Naive thymus-derived CD8-positive, alpha-beta T cell (primary cell): ENCODE data around the gene ITGB2. TPM values are rescaled to one million over a fixed set of nuclear protein-coding genes. Genes with fewer than 3 reads are reported as not detected.
A peak's percentile ranks its signal among the peaks of the same experiment; 100 is the strongest.
"Not testable (repeated sequence)": the region's sequence is repeated elsewhere in the genome, so short reads cannot be mapped to it uniquely, and the experiment has no call there.

Source experiments
- ATAC-seq, 2 donors: fragments of 150-1000 bp; cut with Tn5 transposase in 1 of 2; sonication (Bioruptor Pico), chemical (Tn5 transposase) in 1 of 2; 1 replicate in 1 of 2; 2 replicates in 1 of 2; pipeline ENCODE4 v1.10.0; 2021; ENCODE audit warnings: mild to moderate bottlenecking in 2 of 2, moderate library complexity in 2 of 2
- POLR2A ChIA-PET: fragments of 350-600 bp; sonication (Branson Sonifier 250); formaldehyde crosslinking; loops from one replicate; lab custom pipeline; 2021; ENCODE audit warnings: antibody characterized with exemption; lab: Charles Lee
- DNase-seq, 10 donors: peaks; one replicate each; pipeline versions ENCODE4 v3.0.0 to v3.0.0-alpha.2; 2020 to 2022
- H3K27ac Mint-ChIP-seq, 10 donors: one replicate each; pipeline ENCODE4 v1.8.0; 2020 to 2022; ENCODE audit warnings: mild to moderate bottlenecking in 10 of 10, mixed read lengths in 10 of 10, moderate library complexity in 4 of 10, inconsistent platforms in 1 of 10
- H3K27me3 Mint-ChIP-seq, 5 donors: one replicate each; pipeline ENCODE4 v1.8.0; 2021 to 2022; ENCODE audit warnings: mixed read lengths in 5 of 5
- H3K36me3 Mint-ChIP-seq, 3 donors: one replicate each; pipeline ENCODE4 v1.8.0; 2020 to 2022; ENCODE audit warnings: mixed read lengths in 3 of 3, mild to moderate bottlenecking in 2 of 3, inconsistent platforms in 1 of 3
- H3K4me1 Mint-ChIP-seq, 4 donors: one replicate each; pipeline ENCODE4 v1.8.0; 2021 to 2022; ENCODE audit warnings: mixed read lengths in 4 of 4
- H3K4me3 Mint-ChIP-seq, 10 donors: one replicate each; pipeline ENCODE4 v1.8.0; 2020 to 2022; ENCODE audit warnings: mild to moderate bottlenecking in 10 of 10, mixed read lengths in 10 of 10, moderate library complexity in 6 of 10, inconsistent platforms in 1 of 10
- H3K9me3 Mint-ChIP-seq, 9 donors: one replicate each; pipeline ENCODE4 v1.8.0; 2020 to 2022; ENCODE audit warnings: mixed read lengths in 9 of 9, mild to moderate bottlenecking in 3 of 9, inconsistent platforms in 1 of 9, moderate library complexity in 1 of 9
- polyA plus RNA-seq, 3 donors: library from polyadenylated mRNA; unstranded; fragments of 300-500 nt; fragmentation: Illumina TruSeq; gene quantifications; one replicate each; pipeline ENCODE4 v1.2.3, GENCODE V29; 2021
- total RNA-seq, 8 experiments: library from RNA in 2 of 8; stranded (reverse) in 2 of 8; gene quantifications; one replicate each; pipeline ENCODE4 v1.2.3 and lab custom pipeline; 2021 to 2026

Gene ITGB2
- total and polyA plus RNA-seq, 5 experiments from 2014 or later = 177 to 549 (median 423) TPM

DNA sequence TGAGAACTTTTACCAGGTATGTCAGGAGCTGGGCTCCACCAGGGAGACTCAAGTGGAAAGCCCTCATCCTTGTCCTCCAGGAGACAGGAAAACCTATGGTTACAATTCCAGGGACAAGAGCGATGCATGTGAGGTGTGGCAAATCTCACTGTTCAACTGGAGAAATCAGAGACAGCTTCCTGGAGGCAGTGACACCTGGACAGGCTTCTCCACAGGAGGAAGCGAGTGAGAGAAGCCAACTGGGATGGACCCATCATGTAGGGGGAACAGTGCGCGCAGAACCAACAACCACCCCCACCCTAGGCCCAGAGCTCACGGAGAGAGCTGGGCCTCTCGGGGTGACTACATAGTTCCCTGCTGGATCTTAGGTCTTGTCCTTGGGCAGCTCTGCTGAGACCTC lies 13.6 kb upstream of the ITGB2 start:
- Mint-ChIP-seq H3K9me3 (no peaks in the 10 kb centered on the region), H3K36me3 (no peaks in the 10 kb centered on the region), H3K27me3 (no peaks in the 10 kb centered on the region), H3K4me3 (peak overlapping the region in 1 of 10 donors; percentile 10), H3K4me1 (peaks cover 21 to 36% (median 34%) of the 10 kb centered on the region in 4 donors), H3K27ac (peak overlapping the region in 1 of 10 donors; percentile 11)
- no peak for ATAC-seq
- DNase-seq = no peak
- POLR2A ChIA-PET = interaction anchor here (10.3 to 13.7 kb wide), 2 partner anchors 21 to 41 kb away, joined by 238 to 703 read pairs; partner anchors contain the start of gene ITGB2

DNA sequence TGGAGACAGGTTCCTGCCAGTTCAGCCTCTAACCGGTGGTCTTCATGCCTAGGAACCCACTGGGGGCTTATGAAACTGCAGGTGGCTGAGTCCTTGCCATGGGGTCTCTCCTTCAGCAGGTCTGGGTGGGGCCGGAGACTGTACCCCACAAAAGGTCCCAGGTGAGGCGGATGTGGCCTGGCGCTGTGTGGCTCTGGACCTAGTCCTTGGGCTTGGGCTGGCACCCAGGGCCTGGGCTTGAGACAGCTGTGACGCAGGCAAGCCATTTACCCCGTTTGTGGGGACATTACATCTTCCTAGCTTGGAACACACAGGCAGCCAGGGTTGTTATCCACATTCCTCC lies 13.2 kb upstream of the ITGB2 start:
- POLR2A ChIA-PET = interaction anchor here (8.6 to 13.7 kb wide), 3 partner anchors 21 to 60 kb away, joined by 91 to 703 read pairs (median 238); partner anchors contain the start of genes ITGB2 and PTTG1IP
- H3K9me3 Mint-ChIP-seq = no peaks in the 10 kb centered on the region
- no peak overlapping the region for H3K27ac Mint-ChIP-seq
- peaks cover 21 to 36% (median 34%) of the 10 kb centered on the region in 4 donors for H3K4me1 Mint-ChIP-seq
- DNase-seq (no peak), ATAC-seq (no peak)
- H3K36me3 Mint-ChIP-seq = no peaks in the 10 kb centered on the region
- H3K27me3 Mint-ChIP-seq = no peaks in the 10 kb centered on the region
- peak overlapping the region in 1 of 10 donors; percentile 10 for H3K4me3 Mint-ChIP-seq

DNA sequence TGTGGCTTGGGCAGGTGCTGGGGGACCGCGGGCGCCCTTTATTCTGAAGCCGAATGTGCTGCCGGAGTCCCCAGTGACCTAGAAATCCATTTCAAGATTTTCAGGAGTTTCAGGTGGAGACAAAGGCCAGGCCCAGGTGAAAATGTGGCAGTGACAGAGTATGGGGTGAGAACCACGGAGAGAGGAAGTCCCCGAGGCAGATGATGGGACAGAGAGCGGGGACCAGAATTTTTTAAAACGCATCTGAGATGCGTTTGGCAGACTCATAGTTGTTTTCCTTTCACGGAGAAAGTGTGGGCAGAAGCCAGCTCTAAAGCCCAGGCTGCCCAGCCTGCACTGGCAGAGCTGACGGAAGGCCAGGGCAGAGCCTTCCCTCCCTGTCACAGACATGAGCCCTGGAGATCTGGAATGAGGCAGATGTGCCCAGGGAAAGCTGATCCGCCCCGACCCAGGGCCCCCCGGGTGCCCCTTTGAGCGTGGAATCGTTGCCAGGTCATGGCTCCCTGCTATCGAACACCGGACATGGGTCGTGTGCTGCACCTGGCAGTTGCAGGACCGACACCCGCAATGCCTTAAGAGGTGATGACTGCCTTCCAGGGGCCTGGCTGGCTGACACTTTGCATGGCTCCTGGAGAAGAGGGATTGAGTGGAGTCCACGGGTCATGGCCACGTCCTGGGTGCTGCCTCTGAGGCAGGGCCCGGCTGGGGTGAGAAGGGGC lies 12.7 kb upstream of the ITGB2 start:
- H3K27me3 Mint-ChIP-seq = no peaks in the 10 kb centered on the region
- H3K36me3 Mint-ChIP-seq = no peaks in the 10 kb centered on the region
- POLR2A ChIA-PET = interaction anchor here (1.4 to 13.7 kb wide), 6 partner anchors 20 to 132 kb away, joined by 7 to 703 read pairs (median 58); partner anchors contain the start of genes ITGB2, PTTG1IP and UBE2G2
- DNase-seq = no peak
- no peaks in the 10 kb centered on the region for H3K9me3 Mint-ChIP-seq
- peaks cover 21 to 36% (median 35%) of the 10 kb centered on the region in 4 donors for H3K4me1 Mint-ChIP-seq
- H3K27ac Mint-ChIP-seq = peak overlapping the region in 2 of 10 donors; percentile 4 to 78
- peak overlapping the region; percentile 22 to 93 (median 48) for H3K4me3 Mint-ChIP-seq
- ATAC-seq = no peak

DNA sequence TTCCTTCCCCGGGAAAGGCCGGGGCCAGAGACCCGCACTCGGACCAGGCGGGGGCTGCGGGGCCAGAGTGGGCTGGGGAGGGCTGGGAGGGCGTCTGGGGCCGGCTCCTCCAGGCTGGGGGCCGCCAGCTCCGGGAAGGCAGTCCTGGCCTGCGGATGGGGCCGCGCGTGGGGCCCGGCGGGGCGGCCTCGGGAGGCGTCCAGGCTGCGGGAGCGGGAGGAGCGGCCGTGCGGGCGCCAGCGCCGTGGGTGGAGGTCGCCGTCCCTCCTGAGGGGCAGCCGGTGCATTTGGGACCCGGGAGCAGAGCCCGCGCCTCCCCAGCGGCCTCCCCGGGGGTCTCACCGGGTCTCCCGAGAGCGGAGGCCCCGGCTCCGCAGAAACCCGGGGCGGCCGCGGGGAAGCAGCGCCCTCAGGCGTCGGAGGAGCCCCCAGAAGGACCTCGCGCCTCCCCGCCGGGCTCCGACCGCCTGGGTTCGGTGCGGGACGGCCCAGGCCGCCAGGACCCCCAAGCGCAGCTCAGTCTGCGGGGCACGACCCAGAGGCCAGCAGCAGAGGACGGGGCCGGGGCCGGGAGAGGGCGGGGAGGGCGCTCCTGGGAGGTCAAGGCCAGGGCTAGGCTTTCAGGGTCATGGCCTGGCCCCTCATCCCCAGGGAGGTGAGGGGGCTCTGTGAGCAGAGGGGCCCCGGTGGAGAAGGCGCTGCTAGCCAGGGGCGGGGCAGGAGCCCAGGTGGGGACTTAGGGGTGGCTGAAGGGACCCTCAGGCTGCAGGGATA lies 11.9 kb upstream of the ITGB2 start:
- DNase-seq (peak; percentile 54 to 81 (median 75)), ATAC-seq (peak; percentile 51 to 65)
- no peaks in the 10 kb centered on the region for H3K9me3 Mint-ChIP-seq
- peak overlapping the region; percentile 22 to 94 (median 89) for H3K4me3 Mint-ChIP-seq
- peak overlapping the region in 1 of 10 donors; percentile 78 for H3K27ac Mint-ChIP-seq
- H3K36me3 Mint-ChIP-seq = no peaks in the 10 kb centered on the region
- POLR2A ChIA-PET = interaction anchor here (0.6 to 13.7 kb wide), 11 partner anchors 8 to 422 kb away, joined by 3 to 703 read pairs (median 7); partner anchors contain the start of genes ITGB2, PTTG1IP, SLX9 and UBE2G2
- peaks cover 24 to 44% (median 39%) of the 10 kb centered on the region in 4 donors for H3K4me1 Mint-ChIP-seq
- no peaks in the 10 kb centered on the region for H3K27me3 Mint-ChIP-seq

DNA sequence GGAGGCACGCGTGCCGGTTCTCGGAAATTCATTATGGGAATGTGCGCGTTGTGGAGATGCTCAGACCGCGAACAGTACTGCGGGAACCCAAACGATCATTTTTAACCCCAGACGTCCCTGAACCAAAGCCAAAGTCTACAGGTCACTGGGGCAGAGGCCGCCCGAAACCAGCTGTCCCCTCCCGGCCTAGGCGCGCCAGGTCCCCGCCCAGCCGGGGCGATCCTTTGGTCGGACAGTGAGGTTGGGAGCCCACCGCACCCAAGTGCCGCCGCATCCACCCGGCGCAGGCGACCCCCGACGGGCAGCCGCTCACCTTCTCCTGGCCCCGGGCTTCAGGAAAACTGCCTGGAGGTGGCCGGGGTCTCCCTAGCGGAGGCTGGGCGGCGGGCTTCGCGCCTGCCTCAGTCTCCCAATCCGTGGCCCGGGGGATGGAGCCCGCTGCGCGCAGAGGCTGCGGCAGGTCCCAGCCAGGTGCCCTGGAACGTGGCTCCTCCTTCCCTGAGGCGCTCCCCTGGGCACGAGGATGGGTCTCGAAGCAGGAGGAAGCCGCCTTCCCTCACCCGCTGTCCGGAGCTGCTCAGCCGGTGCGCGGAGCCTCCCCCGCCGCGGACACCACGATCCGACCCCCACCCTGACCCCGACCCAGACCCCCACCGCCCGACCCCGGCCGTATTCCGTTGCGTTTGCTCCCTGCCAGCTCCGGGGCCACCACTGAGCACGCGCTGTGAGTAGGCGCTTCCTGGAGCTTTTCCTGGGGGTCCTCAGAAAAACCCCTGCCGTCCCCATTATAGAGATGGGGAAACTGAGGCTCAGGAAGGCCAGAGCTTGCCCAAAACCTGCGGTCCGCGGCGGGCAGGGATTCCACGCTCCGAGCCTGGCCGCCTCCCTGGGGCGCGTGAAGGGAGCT lies 11.1 kb upstream of the ITGB2 start:
- Mint-ChIP-seq H3K27ac (peak overlapping the region; percentile 78 to 97 (median 94)), H3K4me3 (peak overlapping the region; percentile 85 to 94 (median 90)), H3K27me3 (no peaks in the 10 kb centered on the region), H3K9me3 (no peaks in the 10 kb centered on the region), H3K4me1 (peaks cover 31 to 52% (median 47%) of the 10 kb centered on the region in 4 donors), H3K36me3 (no peaks in the 10 kb centered on the region)
- POLR2A ChIA-PET = interaction anchor here (0.6 to 13.7 kb wide), 12 partner anchors 9 to 422 kb away, joined by 3 to 703 read pairs (median 7); partner anchors contain the start of genes ITGB2, PTTG1IP, SLX9 and SUMO3
- ATAC-seq = peak in 1 of 2 donors; percentile 8
- DNase-seq = peak in 1 of 10 donors; percentile 60

DNA sequence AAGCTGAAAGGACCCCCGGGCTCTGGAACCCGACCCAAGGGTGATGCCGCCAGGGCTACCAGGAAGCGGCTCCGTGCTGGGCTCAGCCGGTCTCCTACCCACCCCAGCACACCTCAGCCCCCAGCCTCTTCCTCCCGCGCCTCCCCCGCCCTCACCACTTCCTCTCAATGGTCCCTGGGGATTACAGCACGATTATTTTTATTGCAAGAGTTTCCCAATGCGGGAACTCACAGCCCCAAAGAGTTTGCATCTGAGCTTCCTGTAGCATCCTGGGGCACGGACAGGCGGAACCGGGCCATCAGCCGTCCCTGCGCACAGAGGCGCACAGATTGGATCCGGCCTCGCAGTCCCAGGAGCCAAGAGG lies 10.4 kb upstream of the ITGB2 start:
- Mint-ChIP-seq H3K9me3 (no peaks in the 10 kb centered on the region), H3K4me1 (peaks cover 36 to 59% (median 53%) of the 10 kb centered on the region in 4 donors), H3K4me3 (peak overlapping the region; percentile 85 to 94 (median 90)), H3K27me3 (no peaks in the 10 kb centered on the region), H3K27ac (peak overlapping the region; percentile 82 to 97 (median 96)), H3K36me3 (no peaks in the 10 kb centered on the region)
- ATAC-seq = peak in 1 of 2 donors; percentile 8
- POLR2A ChIA-PET = interaction anchor here (0.9 to 13.7 kb wide), 9 partner anchors 8 to 592 kb away, joined by 3 to 703 read pairs (median 13); partner anchors contain the start of genes CFAP410, ITGB2, PTTG1IP and SLX9
- DNase-seq = peak in 3 of 10 donors; percentile 41 to 66 (median 44)

DNA sequence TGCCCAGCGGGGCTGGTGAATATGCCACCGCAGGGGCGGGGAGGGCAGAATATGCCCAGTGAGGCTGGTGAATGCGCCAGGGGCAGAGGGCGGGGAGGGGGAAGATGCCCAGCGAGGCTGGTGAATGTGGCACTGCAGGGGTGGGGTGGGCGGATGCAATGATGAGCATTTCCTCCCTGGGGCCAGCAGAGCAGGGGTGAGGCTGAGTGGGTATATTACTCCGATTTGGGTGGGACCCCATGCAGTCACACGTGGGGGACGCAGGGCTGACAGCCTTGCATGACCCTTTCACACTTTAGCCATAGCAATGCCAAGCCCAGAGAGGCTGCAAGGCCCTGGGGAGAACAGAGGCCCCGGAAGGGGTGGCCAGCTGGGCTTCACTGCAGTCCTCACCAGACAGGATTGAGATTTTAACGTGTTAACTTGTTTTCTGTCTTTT lies 9.9 kb upstream of the ITGB2 start:
- Mint-ChIP-seq H3K27ac (peak overlapping the region; percentile 82 to 97 (median 96)), H3K9me3 (no peaks in the 10 kb centered on the region), H3K36me3 (no peaks in the 10 kb centered on the region), H3K27me3 (no peaks in the 10 kb centered on the region), H3K4me3 (peak overlapping the region; percentile 85 to 94 (median 90)), H3K4me1 (peaks cover 36 to 61% (median 56%) of the 10 kb centered on the region in 4 donors)
- POLR2A ChIA-PET = interaction anchor here (1.0 to 13.7 kb wide), 7 partner anchors 8 to 592 kb away, joined by 3 to 703 read pairs (median 24); partner anchors contain the start of genes CFAP410, ITGB2, PTTG1IP and SLX9
- DNase-seq = peak; percentile 47 to 88 (median 71)
- ATAC-seq = peak; percentile 6 to 41

DNA sequence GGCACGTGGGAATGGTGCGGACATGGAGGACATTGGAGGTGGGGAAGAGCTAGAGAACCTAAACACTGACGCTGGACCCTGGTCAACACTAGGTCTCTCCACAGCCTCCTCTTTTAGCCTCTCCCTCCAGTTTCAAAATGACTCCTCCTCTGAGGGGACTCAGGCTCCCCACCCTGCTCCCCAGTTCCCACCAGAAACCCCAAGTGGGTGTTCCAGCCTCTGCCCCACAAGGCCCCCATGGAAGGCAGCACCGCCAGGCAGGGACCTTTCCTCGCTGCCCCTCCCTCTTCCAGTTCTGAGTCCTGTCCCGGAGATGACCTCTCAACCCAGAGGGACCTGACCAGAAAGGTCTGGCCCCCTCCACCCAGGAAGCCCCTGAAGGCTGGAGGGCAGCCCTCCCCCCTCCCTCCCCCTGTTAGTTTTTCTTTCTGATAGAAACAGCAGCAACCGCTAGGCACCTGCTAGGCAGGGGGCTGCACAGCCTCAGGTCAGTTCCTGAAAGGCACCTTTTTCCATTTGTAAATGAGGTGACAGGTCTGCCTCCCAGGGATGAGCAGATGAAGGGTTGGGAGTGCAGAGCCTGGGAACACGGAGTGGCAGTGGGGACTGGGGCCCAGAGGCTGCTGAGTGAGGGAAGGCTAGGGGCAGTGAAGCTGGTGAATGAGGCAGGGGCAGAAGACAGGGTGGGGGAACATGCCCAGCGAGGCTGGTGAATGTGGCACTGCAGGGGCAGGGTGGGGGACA lies 9.3 kb upstream of the ITGB2 start:
- Mint-ChIP-seq H3K36me3 (no peaks in the 10 kb centered on the region), H3K27ac (peak overlapping the region; percentile 82 to 97 (median 96)), H3K4me3 (peak overlapping the region; percentile 85 to 94 (median 90)), H3K27me3 (no peaks in the 10 kb centered on the region), H3K4me1 (peaks cover 38 to 67% (median 62%) of the 10 kb centered on the region in 4 donors), H3K9me3 (no peaks in the 10 kb centered on the region)
- DNase-seq (no peak), ATAC-seq (no peak)
- POLR2A ChIA-PET = interaction anchor here (0.7 to 13.7 kb wide), 8 partner anchors 7 to 591 kb away, joined by 3 to 703 read pairs (median 18); partner anchors contain the start of genes CFAP410, ITGB2, PTTG1IP and SLX9

DNA sequence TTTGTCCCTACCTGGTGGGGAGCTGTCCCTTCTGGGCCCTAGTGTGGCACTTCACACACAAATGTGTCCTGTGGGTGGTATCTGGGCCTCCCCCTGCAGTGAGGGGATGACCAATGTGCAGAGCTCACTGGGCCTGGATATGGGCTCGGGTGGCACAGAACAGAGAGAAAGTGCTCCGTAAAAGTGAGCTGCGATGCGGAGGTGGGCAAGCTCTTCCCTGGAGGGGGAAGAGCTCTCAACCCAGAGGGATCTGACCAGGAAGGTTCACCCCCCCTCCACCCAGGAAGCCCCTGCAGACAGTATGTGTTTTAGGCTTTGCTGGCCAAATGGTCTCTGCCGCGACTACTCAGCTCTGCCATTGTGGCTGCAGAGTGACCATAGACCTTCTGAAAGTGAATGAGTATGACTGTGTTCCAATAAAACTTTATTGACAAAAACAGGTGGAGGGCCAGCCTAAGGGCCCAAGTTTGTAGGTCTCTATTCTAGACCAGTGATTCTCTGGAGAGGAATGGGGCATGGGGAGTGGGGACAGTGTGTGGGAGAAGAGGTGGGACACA lies 8.6 kb upstream of the ITGB2 start:
- ATAC-seq (no peak), DNase-seq (no peak)
- Mint-ChIP-seq H3K4me3 (peak overlapping the region; percentile 58 to 94 (median 86)), H3K27ac (peak overlapping the region; percentile 82 to 97 (median 96)), H3K36me3 (no peaks in the 10 kb centered on the region), H3K27me3 (no peaks in the 10 kb centered on the region), H3K4me1 (peaks cover 43 to 73% (median 68%) of the 10 kb centered on the region in 4 donors), H3K9me3 (no peaks in the 10 kb centered on the region)
- POLR2A ChIA-PET = interaction anchor here (0.7 to 13.7 kb wide), 5 partner anchors 8 to 149 kb away, joined by 3 to 703 read pairs (median 91); partner anchors contain the start of genes ITGB2 and PTTG1IP

DNA sequence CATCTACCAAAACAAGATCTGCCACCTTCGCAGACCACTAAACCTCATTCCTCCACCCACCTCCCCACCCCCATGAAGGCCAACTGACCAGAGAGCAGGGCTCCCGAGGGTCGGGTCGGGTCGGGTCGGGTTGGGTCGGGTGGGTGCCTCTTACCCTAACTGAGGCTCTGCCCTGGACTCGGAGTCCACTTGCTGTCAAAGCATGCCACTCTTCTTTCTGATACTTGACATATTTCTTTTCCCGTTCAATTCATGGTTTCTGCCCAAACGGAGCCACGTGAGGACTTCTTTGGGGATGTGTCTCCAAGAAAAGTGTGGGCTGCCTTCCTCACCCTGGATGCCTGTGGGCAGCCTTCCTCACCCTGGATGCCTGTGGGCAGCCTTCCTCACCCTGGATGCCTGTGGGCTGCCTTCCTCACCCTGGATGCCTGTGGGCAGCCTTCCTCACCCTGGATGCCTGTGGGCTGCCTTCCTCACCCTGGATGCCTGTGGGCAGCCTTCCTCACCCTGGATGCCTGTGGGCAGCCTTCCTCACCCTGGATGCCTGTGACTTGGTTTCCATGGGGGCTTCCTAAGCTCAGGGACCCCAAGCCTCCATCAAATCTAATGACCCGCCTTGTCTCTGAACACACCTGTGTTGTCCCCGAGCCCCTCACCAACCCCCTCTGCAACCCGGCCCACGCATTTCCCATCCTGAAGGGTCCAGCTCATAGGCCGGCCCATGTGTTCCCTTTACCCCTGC lies 8.0 kb upstream of the ITGB2 start:
- POLR2A ChIA-PET = interaction anchor here (0.6 to 13.7 kb wide), 8 partner anchors 9 to 271 kb away, joined by 3 to 703 read pairs (median 10); partner anchors contain the start of genes ITGB2, KRTAP12-3, PTTG1IP and UBE2G2
- Mint-ChIP-seq H3K4me1 (peaks cover 49 to 80% (median 75%) of the 10 kb centered on the region in 4 donors), H3K4me3 (peak overlapping the region; percentile 88 to 96 (median 91)), H3K27ac (peak overlapping the region; percentile 86 to 99 (median 96))
- H3K36me3 Mint-ChIP-seq, H3K9me3 Mint-ChIP-seq, ATAC-seq, H3K27me3 Mint-ChIP-seq, DNase-seq: not testable (repeated sequence)
